ENCODE results near the gene APOC3.

Gene APOC3

DNA sequence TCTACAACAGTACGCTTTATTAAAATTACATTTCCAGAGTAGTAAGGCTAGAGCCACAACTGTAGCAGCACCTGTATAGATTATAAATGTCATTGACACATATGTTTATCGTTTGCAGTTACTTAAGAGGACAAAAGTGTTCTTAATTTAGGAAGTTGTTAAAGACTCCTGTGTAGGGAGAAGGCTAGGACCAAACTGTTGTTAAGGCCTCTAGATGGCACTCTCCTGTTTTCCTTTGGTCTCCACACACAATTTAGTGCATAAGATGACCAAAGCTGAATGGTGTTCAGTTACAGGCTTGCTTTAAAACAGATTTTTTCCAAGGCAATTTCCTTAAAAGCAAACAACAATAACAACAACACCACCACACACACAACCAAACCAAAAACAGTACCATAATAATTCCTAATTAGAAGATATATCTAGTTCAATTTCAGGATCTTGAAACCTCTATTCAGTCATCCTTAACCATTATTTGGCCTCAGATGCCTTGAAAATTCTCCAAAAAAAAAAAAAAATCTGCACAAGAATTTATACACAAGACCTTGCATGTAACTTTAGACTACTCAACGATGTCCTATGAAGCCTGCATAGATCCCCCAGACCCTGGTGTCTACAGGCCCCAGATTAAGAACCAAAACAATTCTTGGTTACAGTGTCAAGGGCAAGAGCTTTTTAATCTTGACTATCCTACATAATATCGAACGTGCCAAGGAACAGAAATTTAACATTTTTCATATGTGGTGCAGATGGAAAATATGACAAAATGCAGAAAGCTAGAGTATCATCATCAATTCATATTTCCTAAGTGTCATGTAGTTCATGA lies 50.3 kb downstream of the APOC3 start:
- peak; percentile 61 for DNase-seq (ENCODE audit: low spot score)

DNA sequence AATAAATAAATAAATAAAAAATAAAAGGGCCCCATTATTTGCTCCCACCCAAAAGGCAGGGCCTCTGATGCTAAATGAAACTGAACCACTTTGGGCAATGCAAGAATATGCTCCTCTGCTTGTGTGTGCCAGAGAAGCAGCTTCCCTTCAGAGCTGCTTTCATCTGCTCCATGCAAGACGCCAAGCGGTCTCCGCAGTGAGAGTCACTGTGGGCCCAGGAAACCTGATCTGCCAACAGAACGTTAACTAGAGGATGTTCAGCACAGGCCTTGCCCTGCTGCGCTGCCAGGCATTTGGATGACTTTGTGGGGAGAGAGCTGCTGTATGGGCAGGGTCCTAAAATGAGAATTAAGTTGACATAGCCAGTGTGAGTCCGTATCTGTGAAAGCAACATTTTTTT lies 51.4 kb downstream of the APOC3 start:
- DNase-seq (ENCODE audit: low spot score), result no peak

- DNase-seq (ENCODE audit: low spot score), result no peak
These were observed 52.7 kb downstream of the APOC3 start for GRCh38 chr11:116882386-116882785.

All from germinal center (tissue), 1 donor.